GM12872 (cell line): Measurements from ENCODE around the gene EPHB1.

ENCODE experiments used
- CTCF ChIP-seq: IDR thresholded peaks from 3 replicates; pipeline ENCODE4 v1.5.1; 2011; ENCODE audit warnings: low read depth, mild to moderate bottlenecking, low read length, moderate library complexity; ENCODE audit not compliant: insufficient read depth

EPHB1 gene

GRCh38 chr3:134766290-134766689 lies 28.8 kb upstream of the EPHB1 start:
- TF ChIP-seq CTCF, result no peak

GRCh38 chr3:134768116-134768515 lies 26.9 kb upstream of the EPHB1 start:
- no peak for TF ChIP-seq CTCF

- no peak for TF ChIP-seq CTCF
Observed at GRCh38 chr3:134768837-134769236, 26.2 kb upstream of the EPHB1 start.

GRCh38 chr3:134769287-134769868 lies 25.7 kb upstream of the EPHB1 start:
- no peak for TF ChIP-seq CTCF

- no peak for TF ChIP-seq CTCF
Observed at GRCh38 chr3:134772011-134772410, 23.0 kb upstream of the EPHB1 start.

GRCh38 chr3:134772591-134772990 lies 22.5 kb upstream of the EPHB1 start:
- no peak for TF ChIP-seq CTCF

- TF ChIP-seq CTCF, result no peak
Observed at GRCh38 chr3:134775831-134776230, 19.2 kb upstream of the EPHB1 start.
